ENCODE measurements around the gene CAPN1. TPM values are rescaled to one million over a fixed set of nuclear protein-coding genes. Genes with fewer than 3 reads are reported as not detected.

Gene CAPN1
- polyA plus RNA-seq, 2 of the 4 experiments (the other 2 are of a cell fraction), result 63.7 to 93.1 TPM

GRCh38 chr11:65219930-65220213 is 38.1 kb downstream of the CAPN1 start (continued):
- no peak for TF ChIP-seq MYC (IDR thresholded peaks at IDR 0.05; ENCODE audit: borderline replicate concordance, low read length)
- no peak for TF ChIP-seq CHD2 (IDR thresholded peaks at IDR 0.05; ENCODE audit: low read length, partially characterized antibody)
- no peak for TF ChIP-seq HOXB13 (CRISPR knock-in tag; IDR thresholded peaks at IDR 0.05; ENCODE audit: low read depth)
- no peak for TF ChIP-seq MAFK (IDR thresholded peaks at IDR 0.05; ENCODE audit: partially characterized antibody)
- TF ChIP-seq EHF (CRISPR knock-in tag; IDR thresholded peaks at IDR 0.05), result no peak
- TF ChIP-seq POLR2A (IDR thresholded peaks at IDR 0.05; ENCODE audit: low read length), result no peak
- TF ChIP-seq HEYL (CRISPR knock-in tag; IDR thresholded peaks at IDR 0.05), result no peak

DNA sequence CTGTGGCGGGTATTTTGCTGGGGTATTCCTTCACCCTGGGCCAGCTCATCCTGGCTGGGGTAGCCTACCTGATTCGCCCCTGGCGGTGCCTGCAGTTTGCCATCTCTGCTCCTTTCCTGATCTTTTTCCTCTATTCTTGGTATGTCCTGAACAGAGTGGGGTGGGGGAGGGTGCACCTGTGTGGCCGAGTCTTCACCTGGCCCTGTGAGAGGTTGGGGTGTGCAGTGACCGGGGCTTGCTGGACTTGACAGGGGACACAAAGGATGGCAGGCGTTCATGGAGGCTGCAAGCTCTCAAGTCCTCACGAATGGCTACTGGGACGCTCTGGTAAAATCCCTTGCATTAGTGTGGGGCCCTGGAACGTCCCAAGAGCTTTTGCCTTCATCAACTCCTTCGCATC is 39.3 kb downstream of the CAPN1 start:
- peaks cover 9% of the 10 kb centered on the region for H3K4me1 ChIP-seq
- H3K9me3 ChIP-seq, result no peaks in the 10 kb centered on the region
- H3K27ac ChIP-seq, result no peak overlapping the region
- H3K4me2 ChIP-seq, result no peak overlapping the region
- TF ChIP-seq E2F6 (IDR thresholded peaks at IDR 0.05; ENCODE audit: borderline replicate concordance, low read depth) (no peak), HOXA7 (CRISPR knock-in tag; IDR thresholded peaks at IDR 0.05) (no peak), EP300 (IDR thresholded peaks at IDR 0.05) (no peak), FOXS1 (CRISPR knock-in tag; IDR thresholded peaks at IDR 0.05) (no peak), REST (IDR thresholded peaks at IDR 0.05) (no peak), BCL3 (IDR thresholded peaks at IDR 0.05) (no peak), CHD2 (IDR thresholded peaks at IDR 0.05; ENCODE audit: low read length, partially characterized antibody) (no peak), EHF (CRISPR knock-in tag; IDR thresholded peaks at IDR 0.05) (no peak), MAZ (IDR thresholded peaks at IDR 0.05; ENCODE audit: borderline replicate concordance, low read depth, low read length) (no peak), RARB (CRISPR knock-in tag; IDR thresholded peaks at IDR 0.05) (no peak), POLR2A (IDR thresholded peaks at IDR 0.05; ENCODE audit: low read length) (no peak), ZFP36 (IDR thresholded peaks at IDR 0.05; ENCODE audit: borderline replicate concordance, partially characterized antibody) (no peak), JUNB (IDR thresholded peaks at IDR 0.05) (no peak), HOXB13 (CRISPR knock-in tag; IDR thresholded peaks at IDR 0.05; ENCODE audit: low read depth) (no peak), FOSB (CRISPR knock-in tag; IDR thresholded peaks at IDR 0.05) (no peak), EHMT2 (IDR thresholded peaks at IDR 0.05; ENCODE audit: low read depth) (no peak), KDM5A (IDR thresholded peaks at IDR 0.05) (no peak), CBX2 (IDR thresholded peaks at IDR 0.05; ENCODE audit: borderline replicate concordance, low read depth) (no peak), MAX (IDR thresholded peaks at IDR 0.05) (no peak)
- TF ChIP-seq, protein P1, sequence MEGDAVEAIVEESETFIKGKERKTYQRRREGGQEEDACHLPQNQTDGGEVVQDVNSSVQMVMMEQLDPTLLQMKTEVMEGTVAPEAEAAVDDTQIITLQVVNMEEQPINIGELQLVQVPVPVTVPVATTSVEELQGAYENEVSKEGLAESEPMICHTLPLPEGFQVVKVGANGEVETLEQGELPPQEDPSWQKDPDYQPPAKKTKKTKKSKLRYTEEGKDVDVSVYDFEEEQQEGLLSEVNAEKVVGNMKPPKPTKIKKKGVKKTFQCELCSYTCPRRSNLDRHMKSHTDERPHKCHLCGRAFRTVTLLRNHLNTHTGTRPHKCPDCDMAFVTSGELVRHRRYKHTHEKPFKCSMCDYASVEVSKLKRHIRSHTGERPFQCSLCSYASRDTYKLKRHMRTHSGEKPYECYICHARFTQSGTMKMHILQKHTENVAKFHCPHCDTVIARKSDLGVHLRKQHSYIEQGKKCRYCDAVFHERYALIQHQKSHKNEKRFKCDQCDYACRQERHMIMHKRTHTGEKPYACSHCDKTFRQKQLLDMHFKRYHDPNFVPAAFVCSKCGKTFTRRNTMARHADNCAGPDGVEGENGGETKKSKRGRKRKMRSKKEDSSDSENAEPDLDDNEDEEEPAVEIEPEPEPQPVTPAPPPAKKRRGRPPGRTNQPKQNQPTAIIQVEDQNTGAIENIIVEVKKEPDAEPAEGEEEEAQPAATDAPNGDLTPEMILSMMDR (IDR thresholded peaks at IDR 0.05), result no peak
- CTCF ChIA-PET, result interaction anchor here (1.2 to 11.8 kb wide), 3 partner anchors 17 to 31 kb away, joined by 3 to 81 read pairs (median 30); no protein-coding TSS in a partner anchor
- H3K4me3 ChIP-seq, result no peak overlapping the region
- FAIRE-seq (no peak), DNase-seq (ENCODE audit: low read depth in 1 of 2, low spot score in 1 of 2) (no peak), ATAC-seq (no peak)
- POLR2A ChIA-PET, result no interaction called here
- 89% methylated on average over 8 of the region's 10 CpGs for WGBS (ENCODE audit: missing lambda C conversion rate)

Data from A549 (cell line).